ENCODE measurements around the gene HOXB8.

Gene HOXB8

DNA sequence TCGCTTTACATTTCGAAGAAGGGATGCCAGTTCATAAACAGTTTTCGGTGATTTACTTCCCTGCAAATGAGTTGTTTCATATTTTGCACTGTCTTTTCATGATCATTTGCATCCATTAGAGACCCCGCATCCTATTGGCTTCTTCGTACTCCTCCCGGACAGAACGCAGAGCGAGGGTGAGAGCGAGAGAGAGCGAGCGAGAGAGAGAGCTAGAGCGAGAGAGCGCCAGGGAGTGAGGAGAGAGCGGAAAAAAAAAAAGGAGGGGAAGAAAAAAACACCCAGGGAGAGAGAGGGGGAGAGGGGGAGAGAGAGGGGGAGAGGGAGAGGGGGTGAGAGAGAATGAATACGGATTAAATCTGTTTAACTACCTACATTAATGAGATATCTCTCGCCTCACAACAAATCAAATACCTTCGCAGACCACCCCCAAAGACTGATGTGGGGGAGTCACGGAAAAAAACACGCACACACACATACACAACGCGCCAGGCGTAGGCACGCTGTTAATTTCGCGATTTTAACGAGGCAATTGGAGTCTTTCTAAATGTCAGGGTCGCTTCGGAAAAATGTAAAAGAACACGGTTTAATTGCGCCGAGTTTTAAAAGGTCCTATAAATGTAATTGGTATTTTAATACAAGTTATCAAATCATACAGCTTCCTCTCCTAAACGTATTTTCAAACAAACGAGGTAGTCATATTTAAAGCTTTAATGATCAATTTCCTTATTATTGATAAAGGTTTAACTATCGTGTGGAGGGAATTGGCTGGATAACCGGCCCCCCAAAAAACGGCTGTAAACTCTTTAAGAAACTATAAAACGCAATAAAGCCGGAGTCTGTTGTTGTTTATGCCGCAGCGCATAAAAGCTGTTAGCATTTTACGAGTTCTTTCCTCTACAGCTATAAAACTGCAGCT is at the start of gene HOXB8:
Gene HOXB8, minus strand, starts transcription at position 246 of the 916 bp plus-strand sequence. CDS start 588 bp downstream, outside the sequence.
- in situ Hi-C loops (cut with MboI; ENCODE audit: low sequenced_read_pairs), result no loop called here

DNA sequence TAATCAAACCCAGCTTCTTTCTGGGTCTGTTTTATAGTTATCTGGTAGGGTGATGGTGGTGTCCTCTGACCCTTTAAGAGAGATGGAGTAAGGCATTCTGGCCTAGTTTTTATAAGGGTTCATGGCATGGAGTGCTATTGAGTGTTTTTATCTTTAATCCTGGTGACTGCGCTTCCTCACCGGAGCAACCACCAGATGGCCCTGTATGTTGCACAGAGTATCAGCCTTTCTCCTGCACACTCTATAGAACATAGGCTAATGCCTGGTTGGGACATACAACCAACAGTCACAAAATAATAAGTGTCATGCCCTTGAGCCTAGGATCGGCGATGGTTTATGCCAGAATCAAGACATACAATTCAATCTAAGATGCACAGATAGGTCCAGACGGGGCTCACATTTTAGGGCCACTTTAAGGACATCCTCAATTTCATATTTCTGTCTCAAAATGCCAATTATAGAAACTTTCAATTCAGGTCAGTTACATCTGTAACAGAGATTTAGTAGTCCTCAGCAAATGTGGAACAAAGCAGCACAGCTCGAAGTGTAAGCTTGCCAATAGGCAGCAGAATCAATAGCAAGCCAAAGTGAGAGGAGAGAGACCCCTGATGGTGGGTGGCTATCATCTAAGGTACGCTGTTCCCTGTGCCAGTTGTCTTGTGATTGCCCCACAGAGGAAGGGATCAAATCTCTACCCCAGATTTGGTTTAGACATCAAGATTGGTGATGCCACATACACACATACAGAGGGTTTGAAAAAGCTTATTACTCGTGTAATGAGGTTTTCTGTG is 48.2 kb upstream of the HOXB8 start:
- in situ Hi-C loops (cut with MboI; ENCODE audit: low sequenced_read_pairs), result no loop called here

GRCh38 chr17:48655913-48656312 is 40.8 kb upstream of the HOXB8 start:
- in situ Hi-C loops (cut with MboI; ENCODE audit: low sequenced_read_pairs), result no loop called here

DNA sequence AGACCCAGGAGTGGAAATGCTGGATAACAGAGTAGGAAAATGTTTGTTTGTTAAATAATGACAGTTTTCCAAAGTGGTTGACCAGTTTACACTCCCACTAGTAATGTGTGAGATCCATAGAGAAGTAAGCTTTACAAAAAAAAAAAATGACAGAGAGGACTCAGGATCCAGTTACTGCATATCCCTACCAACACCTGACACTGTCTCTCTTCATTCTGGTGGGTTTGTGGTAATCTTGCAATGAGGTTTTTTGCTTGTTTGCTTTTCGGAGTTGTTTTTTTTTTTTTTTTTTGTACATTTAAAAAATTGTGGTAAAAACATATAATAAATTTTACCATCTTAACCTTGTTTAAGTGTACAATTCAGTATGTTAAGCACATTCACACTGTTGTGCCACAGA is 34.6 kb upstream of the HOXB8 start:
- in situ Hi-C loops (cut with MboI; ENCODE audit: low sequenced_read_pairs), result no loop called here

- in situ Hi-C loops (cut with MboI; ENCODE audit: low sequenced_read_pairs), result no loop called here
Observed at GRCh38 chr17:48647963-48648245, 32.8 kb upstream of the HOXB8 start.

DNA sequence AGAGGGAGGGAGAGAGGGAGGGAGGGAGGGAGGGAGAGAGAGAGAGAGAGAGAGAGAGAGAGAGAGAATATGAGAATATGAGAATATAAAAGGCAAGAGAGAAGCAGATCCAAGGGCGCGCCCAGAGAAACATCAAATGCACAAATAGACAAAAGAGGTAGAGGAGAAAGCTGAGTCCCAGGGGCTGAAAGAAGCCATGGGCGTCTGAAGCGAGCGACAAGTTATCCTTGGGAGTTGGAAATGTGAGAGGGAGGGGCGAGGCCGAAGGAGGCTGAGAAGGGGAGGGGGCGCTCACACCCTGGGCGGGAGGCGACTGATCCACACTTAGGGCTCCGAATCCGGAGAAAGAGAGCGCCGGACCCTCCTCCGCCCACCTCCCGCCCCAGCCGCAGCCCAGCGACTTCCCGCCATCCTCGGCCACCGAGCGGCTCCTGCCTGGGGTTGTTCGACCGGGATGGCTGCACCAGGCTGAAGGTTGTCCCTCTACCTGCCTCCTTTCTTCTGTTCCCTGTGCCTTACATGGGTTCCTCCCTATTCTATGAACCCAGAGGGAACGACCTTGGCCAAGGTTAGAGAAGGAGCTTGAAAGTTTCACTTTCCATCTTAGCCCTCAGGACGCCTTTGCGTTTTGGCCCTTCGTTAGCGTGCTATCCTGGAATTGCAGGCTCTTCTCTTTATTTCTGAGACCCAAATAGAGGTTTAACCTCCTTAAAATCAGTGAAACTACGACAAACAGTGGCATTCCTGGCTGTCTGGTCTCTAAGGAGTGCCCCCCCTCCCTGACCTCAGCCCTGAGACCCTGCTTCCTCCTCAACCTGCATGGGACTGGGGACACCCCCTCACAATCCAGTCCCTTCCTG is 32.2 kb upstream of the HOXB8 start:
- in situ Hi-C loops (cut with MboI; ENCODE audit: low sequenced_read_pairs), result no loop called here

GRCh38 chr17:48646183-48647102 is 31.4 kb upstream of the HOXB8 start:
- in situ Hi-C loops (cut with MboI; ENCODE audit: low sequenced_read_pairs), result no loop called here

DNA sequence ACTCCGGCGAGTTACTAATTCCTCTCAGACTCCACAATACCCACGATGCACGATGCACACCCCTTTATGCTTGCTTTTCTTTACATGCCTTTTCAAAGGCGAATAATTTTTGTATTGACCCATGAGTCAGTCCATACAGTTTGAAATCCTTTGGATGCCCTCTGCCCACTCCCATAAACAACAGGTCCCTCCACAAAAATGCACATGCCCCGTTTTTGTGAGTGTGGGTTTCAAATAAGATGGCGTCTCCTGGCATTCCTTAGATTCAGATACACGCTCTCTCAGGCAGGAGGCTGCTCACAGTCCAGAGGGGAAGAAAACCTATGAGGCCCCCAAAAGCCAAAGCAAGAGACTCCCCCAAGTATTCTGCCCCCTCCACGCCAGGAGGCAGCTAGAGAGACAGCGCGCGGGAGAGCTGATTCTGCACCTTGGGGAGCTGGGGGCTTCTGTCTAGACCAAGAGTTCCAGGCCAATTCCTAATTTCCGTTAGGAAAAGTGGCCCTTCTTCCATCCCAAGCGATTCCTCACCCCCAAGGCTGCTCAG is 30.6 kb upstream of the HOXB8 start:
- in situ Hi-C loops (cut with MboI; ENCODE audit: low sequenced_read_pairs), result no loop called here

DNA sequence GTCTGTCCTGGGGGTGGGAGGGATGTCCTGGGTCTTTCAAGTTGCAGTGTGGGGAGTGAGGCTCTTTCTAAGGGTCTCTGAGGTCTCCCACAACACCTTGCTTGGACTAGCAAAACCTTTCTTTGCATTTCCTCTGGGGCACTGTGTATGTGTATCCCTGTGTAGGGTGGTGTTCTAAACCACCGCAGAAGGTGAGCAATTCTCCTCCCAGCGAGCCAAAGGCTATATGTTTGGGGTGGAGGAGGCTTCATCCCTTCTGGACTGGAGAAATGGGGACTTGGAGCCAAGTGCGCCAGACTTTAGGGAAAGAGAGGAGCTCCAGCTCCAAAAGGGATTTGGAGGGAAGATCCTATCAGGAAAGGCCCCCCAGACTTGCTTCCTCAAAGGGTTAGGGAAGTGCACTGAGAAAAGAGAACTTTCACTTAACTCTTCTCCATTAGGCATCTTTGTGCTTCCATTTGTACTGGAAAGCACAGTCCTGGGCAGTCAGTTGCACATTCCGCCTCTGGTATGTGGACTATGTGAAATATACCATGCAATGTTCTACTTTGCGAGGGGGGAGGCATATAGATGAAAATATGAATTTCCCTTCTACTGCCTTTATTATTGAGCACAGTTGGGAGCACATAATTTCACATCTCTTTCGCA is 29.9 kb upstream of the HOXB8 start:
- in situ Hi-C loops (cut with MboI; ENCODE audit: low sequenced_read_pairs), result no loop called here

- in situ Hi-C loops (cut with MboI; ENCODE audit: low sequenced_read_pairs), result no loop called here
Observed at GRCh38 chr17:48644159-48644558, 29.1 kb upstream of the HOXB8 start.

- in situ Hi-C loops (cut with MboI; ENCODE audit: low sequenced_read_pairs), result no loop called here
Observed at GRCh38 chr17:48643697-48644012, 28.6 kb upstream of the HOXB8 start.

DNA sequence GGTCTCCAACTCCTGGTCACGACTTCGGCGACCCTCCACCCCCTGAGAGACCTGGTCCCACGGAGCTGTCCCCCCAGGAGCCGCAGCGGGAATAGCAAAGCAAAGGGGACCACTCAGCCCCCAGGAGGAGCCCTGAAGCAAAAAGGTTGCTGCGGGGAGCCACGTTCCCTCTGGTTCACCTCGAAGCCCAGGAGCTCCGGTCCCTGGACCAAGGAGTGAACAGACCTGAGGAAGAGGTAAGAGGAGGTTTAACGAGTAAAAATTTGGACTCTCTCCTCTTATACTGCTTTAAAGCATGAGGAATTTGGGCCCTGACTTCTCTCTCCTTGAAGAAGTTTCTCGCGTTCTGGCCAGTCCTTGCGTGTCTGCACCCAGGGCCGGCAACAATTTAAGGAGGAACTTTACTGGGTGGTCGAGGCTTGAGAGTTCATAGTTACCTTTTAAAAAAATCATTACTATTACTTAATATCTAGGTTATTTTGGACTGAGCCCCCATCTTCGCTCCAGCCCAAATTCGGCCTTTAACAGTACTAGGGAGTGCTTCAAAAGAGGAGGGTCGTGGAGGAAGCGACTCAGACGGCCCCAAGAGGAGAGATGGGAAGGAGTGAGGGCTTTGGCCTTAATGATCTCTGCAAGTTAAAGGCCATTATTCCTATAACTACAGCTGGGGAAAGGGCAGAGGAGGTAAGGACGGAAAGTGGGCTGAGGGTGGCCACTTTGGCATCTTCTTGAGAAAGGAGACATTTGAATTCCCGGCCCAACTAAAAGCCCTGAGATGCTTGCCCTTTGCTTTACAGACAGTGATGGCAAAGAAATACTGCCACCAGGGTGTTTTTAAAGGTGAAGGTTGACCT is 28.0 kb upstream of the HOXB8 start:
- in situ Hi-C loops (cut with MboI; ENCODE audit: low sequenced_read_pairs), result no loop called here

- in situ Hi-C loops (cut with MboI; ENCODE audit: low sequenced_read_pairs), result no loop called here
Observed at GRCh38 chr17:48642059-48642842, 27.2 kb upstream of the HOXB8 start.

DNA sequence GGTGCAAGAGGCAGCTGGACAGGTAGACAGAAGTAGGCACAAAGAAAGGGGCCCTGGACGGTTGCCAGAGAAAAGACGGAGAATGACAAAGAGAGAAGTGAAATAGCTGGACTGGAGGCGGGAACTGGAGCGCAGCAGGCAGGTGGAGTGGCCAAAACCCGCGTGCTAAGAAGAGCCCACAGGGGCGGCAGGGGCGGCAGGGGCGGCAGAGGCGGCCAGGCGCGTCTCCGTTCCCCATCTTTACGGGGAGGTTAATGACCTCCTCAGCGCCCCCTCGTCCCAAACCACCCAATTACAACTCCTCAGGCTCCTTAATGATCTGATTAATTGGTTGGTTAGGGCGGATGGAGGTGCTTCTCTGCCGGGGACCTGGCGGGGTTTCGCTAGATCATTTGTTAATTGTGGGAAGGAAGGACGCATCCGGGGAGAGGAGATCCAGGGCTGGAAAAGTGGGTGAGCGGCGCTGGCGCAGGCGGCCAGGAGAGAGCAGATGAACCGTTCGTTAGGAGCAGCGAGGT is 26.5 kb upstream of the HOXB8 start:
- in situ Hi-C loops (cut with MboI; ENCODE audit: low sequenced_read_pairs), result no loop called here

DNA sequence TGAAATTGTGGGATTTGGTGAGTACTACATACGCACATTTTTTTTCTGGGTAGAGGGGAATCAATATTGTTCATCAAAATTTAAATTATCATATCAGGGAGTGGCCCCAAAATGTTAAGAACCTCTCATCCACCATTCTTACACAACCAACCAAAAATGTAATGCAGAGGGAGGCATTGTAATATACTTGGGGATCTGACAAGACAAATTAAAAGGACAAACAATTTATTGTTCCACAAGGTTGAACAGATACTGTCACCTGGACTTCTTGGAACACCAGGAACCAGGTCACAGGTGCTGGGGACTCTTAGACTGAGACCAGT is 25.7 kb upstream of the HOXB8 start:
- in situ Hi-C loops (cut with MboI; ENCODE audit: low sequenced_read_pairs), result no loop called here

GRCh38 chr17:48639982-48640857 is 25.1 kb upstream of the HOXB8 start:
- in situ Hi-C loops (cut with MboI; ENCODE audit: low sequenced_read_pairs), result no loop called here

- in situ Hi-C loops (cut with MboI; ENCODE audit: low sequenced_read_pairs), result no loop called here
Observed at GRCh38 chr17:48639136-48639535, 24.0 kb upstream of the HOXB8 start.
